Endothelial cell of umbilical vein (primary cell): ENCODE data around the gene IL4R. TPM values are rescaled to one million over a fixed set of nuclear protein-coding genes. Genes with fewer than 3 reads are reported as not detected.

Experiments
- BruUV-seq: library from RNA; stranded (reverse); fragments of 400-500 nt; replicated peaks from 2 replicates; lab custom pipeline; 2021; lab: Mats Ljungman, UMichigan
- CTCF ChIA-PET: fragments of 300-600, 350-600 bp; sonication (Branson Sonifier 250); formaldehyde crosslinking; loops from one replicate; lab custom pipeline; 2021; ENCODE audit warnings: antibody characterized with exemption, inconsistent platforms; lab: Charles Lee
- POLR2A ChIA-PET: fragments of 300-600, 350-600 bp; sonication (Branson Sonifier 250); formaldehyde crosslinking; loops from one replicate; lab custom pipeline; 2021; ENCODE audit warnings: antibody characterized with exemption, inconsistent platforms; lab: Charles Lee
- DNase-seq: peaks from one replicate; pipeline ENCODE4 v3.0.0-alpha.2; 2011; ENCODE audit warnings: low read depth, low spot score
- FAIRE-seq: peaks from 2 replicates; lab custom pipeline; 2011; peaks lifted over from hg19 to GRCh38; lab: Jason Lieb, UNC
- H2AFZ ChIP-seq: 2 replicates; pipeline ENCODE4 v1.6.0; 2012; ENCODE audit warnings: low read depth, low read length, control low read depth, inconsistent platforms
- H3K27ac ChIP-seq: 2 replicates; pipeline ENCODE4 v1.5.1; 2011; ENCODE audit warnings: low read depth, mild to moderate bottlenecking, control low read depth, low read length, moderate library complexity; ENCODE audit not compliant: insufficient read depth
- H3K27me3 ChIP-seq, 2 experiments: 2 replicates each; pipeline versions ENCODE4 v1.6.0 to v1.6.1; 2011; ENCODE audit warnings: low read length in 2 of 2, mixed read lengths in 1 of 2; ENCODE audit not compliant: control insufficient read depth in 2 of 2, insufficient read depth in 2 of 2
- H3K36me3 ChIP-seq, 2 experiments: 2 replicates in 1 of 2; 3 replicates in 1 of 2; pipeline ENCODE4 v1.5.1; 2011; ENCODE audit warnings: low read length in 2 of 2, mild to moderate bottlenecking in 1 of 2, moderate library complexity in 1 of 2; ENCODE audit not compliant: control insufficient read depth in 2 of 2, insufficient read depth in 2 of 2; ENCODE audit errors: extremely low read depth in 1 of 2
- H3K4me1 ChIP-seq: 3 replicates; pipeline ENCODE4 v1.5.1; 2011; ENCODE audit warnings: mild to moderate bottlenecking, low read length; ENCODE audit not compliant: control insufficient read depth, insufficient read depth; ENCODE audit errors: extremely low read depth
- H3K4me2 ChIP-seq: 2 replicates; pipeline ENCODE4 v1.6.1; 2011; ENCODE audit warnings: low read length, control low read depth, mixed read lengths; ENCODE audit not compliant: insufficient read depth
- H3K4me3 ChIP-seq, 3 experiments: fragments of 200-600 bp in 1 of 3; sonication (generic), shearing (Covaris generic) in 1 of 3; replicated peaks in 1 of 3; 2 replicates each; pipeline ENCODE4 v1.5.1; 2011 to 2016; ENCODE audit warnings: control low read depth in 3 of 3, low read length in 3 of 3, mild to moderate bottlenecking in 2 of 3, inconsistent platforms in 1 of 3, low read depth in 1 of 3, moderate library complexity in 1 of 3; ENCODE audit not compliant: insufficient read depth in 1 of 3
- H3K79me2 ChIP-seq: 2 replicates; pipeline ENCODE4 v1.6.0; 2012; ENCODE audit warnings: low read length, inconsistent platforms; ENCODE audit not compliant: control insufficient read depth, insufficient read depth
- H3K9ac ChIP-seq: replicated peaks from 2 replicates; pipeline ENCODE3; 2011; ENCODE audit warnings: low read length, control low read depth; ENCODE audit not compliant: insufficient read depth; ENCODE audit errors: extremely low read depth
- H3K9me1 ChIP-seq: replicated peaks from 3 replicates; pipeline ENCODE4 v1.6.0; 2011; ENCODE audit warnings: mild to moderate bottlenecking, low read length; ENCODE audit not compliant: control insufficient read depth, insufficient read depth; ENCODE audit errors: extremely low read depth
- H3K9me3 ChIP-seq: replicated peaks from 2 replicates; pipeline ENCODE4 v1.5.1; 2012; ENCODE audit warnings: low read length, inconsistent platforms; ENCODE audit not compliant: control insufficient read depth, insufficient read depth
- H4K20me1 ChIP-seq: replicated peaks from 2 replicates; pipeline ENCODE3; 2011; ENCODE audit warnings: mild to moderate bottlenecking, low read length; ENCODE audit not compliant: control insufficient read depth, insufficient read depth; ENCODE audit errors: extremely low read depth
- EZH2 ChIP-seq: IDR thresholded peaks from 2 replicates; pipeline ENCODE4 v1.6.1; 2012; ENCODE audit warnings: borderline replicate concordance, low read depth, mild to moderate bottlenecking, moderate library complexity, low read length, inconsistent platforms; ENCODE audit not compliant: severe bottlenecking
- FOS ChIP-seq: IDR thresholded peaks from 2 replicates; pipeline ENCODE4 v1.6.1; 2011; ENCODE audit warnings: mild to moderate bottlenecking, low read length, moderate library complexity, borderline replicate concordance; ENCODE audit not compliant: insufficient read depth
- GATA2 ChIP-seq: IDR thresholded peaks from 2 replicates; pipeline ENCODE4 v1.7.0; 2011; ENCODE audit warnings: low read depth, mild to moderate bottlenecking, moderate library complexity, mixed read lengths, low read length; ENCODE audit not compliant: insufficient read length, insufficient read depth
- JUN ChIP-seq: IDR thresholded peaks from 2 replicates; pipeline ENCODE4 v1.6.1; 2011; ENCODE audit warnings: borderline replicate concordance, low read depth; ENCODE audit not compliant: insufficient read length, insufficient read depth
- MYC ChIP-seq: IDR thresholded peaks from one replicate; pipeline ENCODE4 v1.6.1; 2011; ENCODE audit warnings: mild to moderate bottlenecking, low read depth, low read length
- POLR2A ChIP-seq: IDR thresholded peaks from 2 replicates; pipeline ENCODE4 v1.6.1; 2012; ENCODE audit warnings: low read depth, mild to moderate bottlenecking, control low read depth, low read length
- POLR2AphosphoS5 ChIP-seq: IDR thresholded peaks from 2 replicates; pipeline ENCODE4 v1.6.1; 2012; ENCODE audit warnings: low read depth, mild to moderate bottlenecking, control low read depth, low read length, moderate library complexity; ENCODE audit not compliant: insufficient read depth
- dilution Hi-C: fragments of 300-500 bp; cut with MboI; formaldehyde crosslinking; loops from one replicate; pipeline ENCODE4 v1.15.0; 2019; ENCODE audit warnings: low sequenced_read_pairs; ENCODE audit not compliant: extremely low pct_ligation_motif_present
- intact Hi-C: fragments of 100-400 bp; cut with micrococcal nuclease; formaldehyde crosslinking; loops from one replicate; pipeline ENCODE4 v1.10.0; 2022
- polyA plus RNA-seq, 4 experiments: library from polyadenylated mRNA; depleted of rRNA in 3 of 4; stranded (reverse) in 3 of 4; unstranded in 1 of 4; fragments of >200 nt; gene quantifications; 2 replicates each; pipeline versions ENCODE4 v1.2.1 to v1.2.3, GENCODE V29; 2011 to 2012; ENCODE audit warnings: missing spikeins in 1 of 4
- total RNA-seq: library from RNA; stranded (reverse); gene quantifications from 2 replicates; pipeline ENCODE4 v1.2.3, GENCODE V29; 2021

IL4R gene
- total and polyA plus RNA-seq, 2 donors (not counting 3 experiments of a cell fraction or from before 2014, with no cell fraction given), result 138 to 139 TPM

- H3K79me2 ChIP-seq, result no peaks in the 10 kb centered on the region
- no peak overlapping the region for H3K9ac ChIP-seq
- CTCF ChIA-PET, result interaction anchor here (1.2 to 1.4 kb wide), 2 partner anchors 13 to 291 kb away, joined by 3 read pairs; no protein-coding TSS in a partner anchor
- H3K36me3 ChIP-seq, result no peaks in the 10 kb centered on the region
- no peak overlapping the region for H3K27ac ChIP-seq
- FAIRE-seq (no peak), DNase-seq (no peak)
- H3K4me2 ChIP-seq, result no peak overlapping the region
- no peaks in the 10 kb centered on the region for H4K20me1 ChIP-seq
- H3K4me1 ChIP-seq, result no peaks in the 10 kb centered on the region
- H2AFZ ChIP-seq, result no peak overlapping the region
- no peak for TF ChIP-seq MYC
- TF ChIP-seq JUN, result no peak
- no peak for TF ChIP-seq EZH2
- TF ChIP-seq GATA2, result no peak
- no peak for TF ChIP-seq FOS
- TF ChIP-seq POLR2AphosphoS5, result no peak
- TF ChIP-seq POLR2A, result no peak
- no peaks in the 10 kb centered on the region for H3K9me3 ChIP-seq
- dilution Hi-C loops (no loop called here), intact Hi-C loops (no loop called here)
- no TSS peak for BruUV-seq
- H3K9me1 ChIP-seq, result no peaks in the 10 kb centered on the region
- no peaks in the 10 kb centered on the region for H3K27me3 ChIP-seq
- POLR2A ChIA-PET, result no interaction called here
- H3K4me3 ChIP-seq, result no peak overlapping the region
These were observed 87.2 kb downstream of the IL4R start for GRCh38 chr16:27400751-27401620.
